ENCODE measurements around the gene RPS6KA2.
A peak's percentile ranks its signal among the peaks of the same experiment; 100 is the strongest.

RPS6KA2 gene

DNA sequence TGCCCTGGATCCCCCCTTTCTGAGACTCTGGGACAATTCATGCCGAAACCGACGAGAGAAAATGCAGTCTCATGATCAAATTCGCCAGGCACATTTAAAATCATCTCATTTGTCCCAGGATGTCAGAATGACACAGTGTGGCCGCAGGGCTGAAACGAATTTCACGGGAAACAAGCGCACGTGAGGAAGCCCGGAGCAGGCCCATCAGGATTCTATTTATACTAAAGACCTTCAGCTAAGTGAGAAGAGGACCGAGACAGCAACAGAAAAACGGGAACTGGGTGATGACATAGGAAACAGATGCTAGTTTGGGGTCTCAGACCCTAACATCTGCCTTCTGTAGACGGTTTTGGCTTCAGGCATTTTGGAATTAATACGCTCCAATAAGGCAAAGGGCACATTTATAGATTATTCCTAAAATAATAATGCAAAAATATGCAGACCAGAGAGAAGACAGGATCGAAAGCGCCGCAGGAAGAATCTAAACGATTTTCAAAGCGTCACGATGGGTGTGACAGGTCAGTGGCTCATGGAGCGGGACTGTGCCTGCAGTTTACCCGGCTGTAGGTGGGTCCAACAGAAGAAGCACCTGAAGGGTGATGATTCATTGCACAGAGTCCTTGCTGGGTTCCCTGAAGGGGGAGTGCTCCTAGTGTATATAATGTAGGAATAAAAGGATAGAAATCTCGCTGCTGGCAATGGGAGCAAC lies 163.5 kb downstream of the RPS6KA2 start:
- no peak overlapping the region for H3K27ac ChIP-seq (ENCODE audit: low read depth, low read length)

DNA sequence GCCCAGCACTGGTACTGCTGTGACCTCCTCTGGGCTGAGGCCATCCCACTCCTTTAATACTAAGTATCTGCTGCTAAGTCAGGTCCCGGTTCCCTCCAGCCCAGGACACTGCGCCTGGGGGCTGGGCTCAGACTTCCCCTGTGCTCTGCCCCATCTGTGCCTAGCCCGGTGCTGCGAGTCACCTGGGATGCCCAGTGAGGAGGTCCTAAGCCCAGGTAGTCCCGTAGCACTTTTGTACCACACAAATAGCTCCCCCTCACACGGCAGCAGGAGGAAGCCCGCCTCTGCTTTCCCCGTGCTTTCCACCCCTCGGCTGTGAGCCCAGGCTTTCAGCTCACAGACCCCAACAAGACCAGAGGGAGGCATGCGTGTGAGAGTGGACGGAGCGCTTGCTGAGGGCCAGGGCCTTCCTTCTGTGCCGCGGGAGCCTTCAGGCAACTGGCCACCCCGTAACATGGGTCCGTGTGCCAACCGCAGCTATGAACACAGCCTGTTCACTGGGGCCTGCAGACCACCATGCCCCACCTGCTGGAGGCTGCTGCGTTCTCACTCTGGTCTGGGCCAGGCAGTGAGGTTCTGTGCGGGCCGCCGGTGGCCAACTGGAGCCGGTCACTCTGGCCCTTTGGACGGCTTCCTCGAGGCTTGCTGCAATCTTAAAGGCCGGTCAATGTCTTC lies 164.5 kb downstream of the RPS6KA2 start:
- Histone ChIP-seq H3K36me3 (ENCODE audit: control insufficient read depth in 5 of 5, insufficient read depth in 5 of 5, low read length in 5 of 5) (peaks cover 0 to 46% (median 24%) of the 10 kb centered on the region in 5 donors), H3K27ac (ENCODE audit: low read depth, low read length) (no peak overlapping the region), H3K4me1 (ENCODE audit: control insufficient read depth in 5 of 5, insufficient read depth in 5 of 5, low read length in 5 of 5) (peaks cover 0 to 31% (median 7%) of the 10 kb centered on the region in 5 donors), H3K27me3 (ENCODE audit: control insufficient read depth in 5 of 5, insufficient read depth in 4 of 5, low read length in 5 of 5) (no peaks in the 10 kb centered on the region), H3K4me3 (ENCODE audit: low read depth in 1 of 5, low read length in 5 of 5) (no peak overlapping the region), H3K9ac (ENCODE audit: low read length in 5 of 5) (no peak overlapping the region), H3K9me3 (ENCODE audit: control insufficient read depth in 5 of 5, low read length in 5 of 5) (no peaks in the 10 kb centered on the region)

More for the DNA sequence above, 163.5 kb downstream of the RPS6KA2 start:
- peaks cover 0 to 31% (median 7%) of the 10 kb centered on the region in 5 donors for H3K4me1 ChIP-seq (ENCODE audit: control insufficient read depth in 5 of 5, insufficient read depth in 5 of 5, low read length in 5 of 5)
- peaks cover 0 to 51% (median 29%) of the 10 kb centered on the region in 5 donors for H3K36me3 ChIP-seq (ENCODE audit: control insufficient read depth in 5 of 5, insufficient read depth in 5 of 5, low read length in 5 of 5)
- no peak overlapping the region for H3K9ac ChIP-seq (ENCODE audit: low read length in 5 of 5)
- no peak overlapping the region for H3K4me3 ChIP-seq (ENCODE audit: low read depth in 1 of 5, low read length in 5 of 5)
- no peaks in the 10 kb centered on the region for H3K27me3 ChIP-seq (ENCODE audit: control insufficient read depth in 5 of 5, insufficient read depth in 4 of 5, low read length in 5 of 5)
- no peaks in the 10 kb centered on the region for H3K9me3 ChIP-seq (ENCODE audit: control insufficient read depth in 5 of 5, low read length in 5 of 5)

DNA sequence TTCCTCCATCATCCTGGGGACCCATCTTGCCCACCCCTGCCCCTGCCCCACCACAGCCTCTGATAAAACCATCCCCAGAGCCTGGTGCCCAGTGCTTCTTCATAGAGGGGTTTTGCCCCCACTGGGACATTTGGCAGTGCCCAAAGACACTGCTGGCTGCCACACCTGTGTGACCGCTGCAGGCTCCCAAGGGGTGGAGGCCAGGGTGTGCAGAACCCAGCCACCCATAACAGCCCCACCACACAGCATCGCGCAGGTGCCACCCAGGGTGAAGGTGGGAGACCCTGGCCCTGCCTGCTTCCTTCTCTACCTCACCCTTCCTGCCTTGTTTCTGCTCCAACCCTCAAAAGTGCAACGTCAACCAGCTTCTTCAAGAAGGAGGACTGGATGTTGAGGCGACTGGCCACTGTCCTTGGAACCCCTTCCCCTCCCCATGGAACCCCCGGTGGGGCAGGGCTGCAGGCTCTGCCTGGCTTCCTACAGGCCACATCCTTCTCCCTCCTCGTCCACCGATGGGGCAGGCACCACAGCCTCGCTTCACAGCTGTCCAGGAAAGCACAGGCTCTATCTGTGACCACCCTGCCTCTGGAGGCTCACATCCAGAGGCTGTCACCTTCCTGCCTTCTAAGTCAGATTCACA lies 165.1 kb downstream of the RPS6KA2 start:
- no peak overlapping the region for H3K27ac ChIP-seq (ENCODE audit: low read depth, low read length)
- peaks cover 0 to 43% (median 21%) of the 10 kb centered on the region in 5 donors for H3K36me3 ChIP-seq (ENCODE audit: control insufficient read depth in 5 of 5, insufficient read depth in 5 of 5, low read length in 5 of 5)
- peaks cover 0 to 38% (median 7%) of the 10 kb centered on the region in 5 donors for H3K4me1 ChIP-seq (ENCODE audit: control insufficient read depth in 5 of 5, insufficient read depth in 5 of 5, low read length in 5 of 5)
- H3K4me3 ChIP-seq (ENCODE audit: low read depth in 1 of 5, low read length in 5 of 5), result no peak overlapping the region
- no peaks in the 10 kb centered on the region for H3K9me3 ChIP-seq (ENCODE audit: control insufficient read depth in 5 of 5, low read length in 5 of 5)
- H3K27me3 ChIP-seq (ENCODE audit: control insufficient read depth in 5 of 5, insufficient read depth in 4 of 5, low read length in 5 of 5), result no peaks in the 10 kb centered on the region
- H3K9ac ChIP-seq (ENCODE audit: low read length in 5 of 5), result no peak overlapping the region

DNA sequence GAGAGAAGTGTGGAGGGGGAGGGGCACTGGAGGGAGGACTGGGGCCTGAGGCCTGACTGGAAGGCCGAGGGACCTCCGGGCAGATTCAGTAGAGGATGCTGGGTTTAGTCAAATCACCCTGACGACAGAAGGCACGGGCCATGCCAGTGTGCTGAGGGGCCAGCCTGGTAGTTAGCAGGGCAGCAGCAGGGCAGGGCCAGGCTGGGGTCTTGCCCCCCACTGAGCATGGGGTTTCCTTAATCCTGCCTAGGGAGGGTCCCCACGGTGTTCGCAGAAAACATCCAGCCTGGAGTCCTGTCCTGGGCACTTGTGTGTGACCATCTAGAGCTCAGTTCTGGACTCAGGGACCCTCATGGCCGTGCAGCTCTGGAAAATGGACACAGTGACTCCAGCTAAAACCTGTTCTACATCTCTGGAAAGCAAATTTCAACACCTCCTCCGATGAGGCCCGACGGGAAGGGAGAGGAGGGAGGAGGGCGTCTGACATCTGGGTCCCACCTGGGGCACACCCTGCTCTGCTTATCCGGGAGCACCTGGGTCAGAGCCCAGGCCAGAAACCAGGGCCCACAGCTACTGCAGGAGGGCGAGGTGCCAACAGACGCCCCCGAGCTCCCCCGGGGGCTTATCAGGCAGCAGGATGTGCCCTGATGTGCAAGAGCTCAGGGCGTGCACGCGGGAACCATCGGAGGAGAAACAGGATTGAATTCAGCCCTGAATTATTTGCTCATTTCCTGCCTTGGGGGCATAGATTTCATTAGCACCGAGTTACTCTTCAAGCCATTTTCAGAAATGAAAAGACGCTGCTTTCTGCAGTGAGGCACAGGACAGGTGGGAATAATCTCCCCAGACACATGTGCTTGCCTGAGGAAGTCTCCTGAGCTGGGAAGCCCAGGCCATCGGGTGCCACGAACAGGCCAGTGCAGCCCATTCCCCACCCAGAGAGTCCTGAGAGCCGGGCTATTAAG lies 166.3 kb downstream of the RPS6KA2 start:
- Histone ChIP-seq H3K9ac (ENCODE audit: low read length in 5 of 5) (no peak overlapping the region), H3K27ac (ENCODE audit: low read depth, low read length) (no peak overlapping the region)

DNA sequence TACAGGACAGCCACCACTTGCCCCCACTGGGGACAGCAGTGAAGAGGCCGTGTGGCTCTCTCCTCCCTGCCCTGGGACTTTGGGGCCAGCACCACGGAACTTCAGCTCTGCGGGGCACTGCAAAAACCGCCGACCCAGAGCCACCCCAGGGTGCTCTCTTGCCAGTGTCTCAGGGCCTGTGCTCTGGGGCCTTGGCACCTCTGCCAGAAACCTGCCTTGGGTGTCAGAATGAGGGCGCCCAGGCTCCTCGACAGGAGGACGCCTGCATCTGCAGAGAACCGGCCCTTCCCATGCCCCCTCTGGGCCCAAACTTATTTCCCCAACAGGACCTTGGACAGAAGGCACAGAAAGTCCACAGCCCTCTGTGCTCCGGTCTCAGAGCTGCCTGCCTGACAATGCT lies 167.1 kb downstream of the RPS6KA2 start:
- Histone ChIP-seq H3K27me3 (ENCODE audit: control insufficient read depth in 5 of 5, insufficient read depth in 4 of 5, low read length in 5 of 5) (peaks cover 0 to 2% (median 0%) of the 10 kb centered on the region in 5 donors), H3K27ac (ENCODE audit: low read depth, low read length) (no peak overlapping the region), H3K4me1 (ENCODE audit: control insufficient read depth in 5 of 5, insufficient read depth in 5 of 5, low read length in 5 of 5) (peaks cover 0 to 47% (median 4%) of the 10 kb centered on the region in 5 donors), H3K9me3 (ENCODE audit: control insufficient read depth in 5 of 5, low read length in 5 of 5) (no peaks in the 10 kb centered on the region), H3K9ac (ENCODE audit: low read length in 5 of 5) (no peak overlapping the region), H3K4me3 (ENCODE audit: low read depth in 1 of 5, low read length in 5 of 5) (no peak overlapping the region), H3K36me3 (ENCODE audit: control insufficient read depth in 5 of 5, insufficient read depth in 5 of 5, low read length in 5 of 5) (peaks cover 0 to 28% (median 18%) of the 10 kb centered on the region in 5 donors)

More for the DNA sequence above, 166.3 kb downstream of the RPS6KA2 start:
- Histone ChIP-seq H3K36me3 (ENCODE audit: control insufficient read depth in 5 of 5, insufficient read depth in 5 of 5, low read length in 5 of 5) (peaks cover 0 to 37% (median 21%) of the 10 kb centered on the region in 5 donors), H3K4me1 (ENCODE audit: control insufficient read depth in 5 of 5, insufficient read depth in 5 of 5, low read length in 5 of 5) (peaks cover 0 to 44% (median 4%) of the 10 kb centered on the region in 5 donors), H3K4me3 (ENCODE audit: low read depth in 1 of 5, low read length in 5 of 5) (no peak overlapping the region), H3K9me3 (ENCODE audit: control insufficient read depth in 5 of 5, low read length in 5 of 5) (no peaks in the 10 kb centered on the region), H3K27me3 (ENCODE audit: control insufficient read depth in 5 of 5, insufficient read depth in 4 of 5, low read length in 5 of 5) (no peaks in the 10 kb centered on the region)

DNA sequence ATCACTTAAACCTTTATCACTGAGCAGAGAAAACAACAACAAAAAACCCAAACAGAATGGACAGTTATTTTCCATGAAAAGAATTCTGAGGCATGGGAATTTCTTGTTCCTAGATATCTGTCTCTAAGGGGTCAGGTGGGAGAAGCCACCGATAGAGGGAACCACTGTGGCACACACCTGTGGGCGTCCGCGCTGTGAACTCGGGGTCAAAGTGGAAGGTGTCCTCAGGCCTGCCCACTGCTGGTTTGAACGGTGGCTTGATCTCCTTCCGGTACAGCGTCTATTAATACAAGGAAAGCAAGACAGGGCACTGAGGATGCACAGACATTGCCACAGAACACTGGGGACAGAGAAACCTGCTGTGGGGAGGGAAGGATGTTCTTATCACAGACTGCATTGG lies 167.8 kb downstream of the RPS6KA2 start:
- H3K36me3 ChIP-seq (ENCODE audit: control insufficient read depth in 5 of 5, insufficient read depth in 5 of 5, low read length in 5 of 5), result peaks cover 0 to 23% (median 14%) of the 10 kb centered on the region in 5 donors
- no peak overlapping the region for H3K9ac ChIP-seq (ENCODE audit: low read length in 5 of 5)
- no peak overlapping the region for H3K4me3 ChIP-seq (ENCODE audit: low read depth in 1 of 5, low read length in 5 of 5)
- no peaks in the 10 kb centered on the region for H3K9me3 ChIP-seq (ENCODE audit: control insufficient read depth in 5 of 5, low read length in 5 of 5)
- no peak overlapping the region for H3K27ac ChIP-seq (ENCODE audit: low read depth, low read length)
- peaks cover 0 to 2% (median 0%) of the 10 kb centered on the region in 5 donors for H3K27me3 ChIP-seq (ENCODE audit: control insufficient read depth in 5 of 5, insufficient read depth in 4 of 5, low read length in 5 of 5)
- H3K4me1 ChIP-seq (ENCODE audit: control insufficient read depth in 5 of 5, insufficient read depth in 5 of 5, low read length in 5 of 5), result peaks cover 0 to 47% (median 4%) of the 10 kb centered on the region in 5 donors

DNA sequence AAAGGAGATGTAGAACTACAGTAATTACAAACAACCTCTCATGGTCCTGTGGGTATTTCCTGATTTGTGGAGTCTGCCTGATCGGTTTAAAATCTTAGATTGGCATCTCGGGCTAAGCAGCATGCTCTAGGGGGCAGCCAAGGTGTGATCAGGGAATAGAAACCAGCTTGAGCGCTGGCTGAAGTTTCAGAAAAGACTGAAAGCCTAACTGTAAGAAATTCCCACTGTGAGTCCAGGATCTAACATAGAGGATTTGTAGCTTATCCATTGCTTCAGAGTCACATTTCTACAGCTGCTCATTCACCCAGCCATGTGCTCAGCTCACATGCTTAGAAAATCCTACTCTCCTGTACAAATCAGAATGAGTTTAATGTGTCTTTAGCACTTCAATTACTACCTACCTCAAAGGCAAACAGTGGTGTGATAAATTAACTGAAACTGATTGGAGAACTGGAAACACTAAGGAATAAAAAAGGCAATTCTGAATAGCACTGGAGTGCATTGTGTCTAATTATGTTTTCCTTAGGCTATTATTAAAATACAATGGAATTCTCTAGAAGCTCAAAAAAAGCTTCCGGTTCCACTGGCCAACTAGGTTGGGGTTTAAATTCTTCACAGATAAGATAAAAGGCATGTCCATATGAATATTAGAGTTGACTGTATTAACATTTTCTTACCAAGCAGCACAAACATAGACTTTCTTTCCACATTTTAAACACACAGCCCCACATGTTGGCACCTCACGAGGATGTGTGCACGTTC lies 170.5 kb downstream of the RPS6KA2 start:
- H3K4me1 ChIP-seq (ENCODE audit: control insufficient read depth in 5 of 5, insufficient read depth in 5 of 5, low read length in 5 of 5), result peaks cover 0 to 32% (median 4%) of the 10 kb centered on the region in 5 donors
- no peak overlapping the region for H3K4me3 ChIP-seq (ENCODE audit: low read depth in 1 of 5, low read length in 5 of 5)
- H3K9ac ChIP-seq (ENCODE audit: low read length in 5 of 5), result no peak overlapping the region
- peak overlapping the region; percentile 81 for H3K27ac ChIP-seq (ENCODE audit: low read depth, low read length)
- H3K9me3 ChIP-seq (ENCODE audit: control insufficient read depth in 5 of 5, low read length in 5 of 5), result peaks cover 0 to 5% (median 0%) of the 10 kb centered on the region in 5 donors
- peaks cover 0 to 7% (median 3%) of the 10 kb centered on the region in 5 donors for H3K36me3 ChIP-seq (ENCODE audit: control insufficient read depth in 5 of 5, insufficient read depth in 5 of 5, low read length in 5 of 5)
- peaks cover 0 to 2% (median 0%) of the 10 kb centered on the region in 5 donors for H3K27me3 ChIP-seq (ENCODE audit: control insufficient read depth in 5 of 5, insufficient read depth in 4 of 5, low read length in 5 of 5)

DNA sequence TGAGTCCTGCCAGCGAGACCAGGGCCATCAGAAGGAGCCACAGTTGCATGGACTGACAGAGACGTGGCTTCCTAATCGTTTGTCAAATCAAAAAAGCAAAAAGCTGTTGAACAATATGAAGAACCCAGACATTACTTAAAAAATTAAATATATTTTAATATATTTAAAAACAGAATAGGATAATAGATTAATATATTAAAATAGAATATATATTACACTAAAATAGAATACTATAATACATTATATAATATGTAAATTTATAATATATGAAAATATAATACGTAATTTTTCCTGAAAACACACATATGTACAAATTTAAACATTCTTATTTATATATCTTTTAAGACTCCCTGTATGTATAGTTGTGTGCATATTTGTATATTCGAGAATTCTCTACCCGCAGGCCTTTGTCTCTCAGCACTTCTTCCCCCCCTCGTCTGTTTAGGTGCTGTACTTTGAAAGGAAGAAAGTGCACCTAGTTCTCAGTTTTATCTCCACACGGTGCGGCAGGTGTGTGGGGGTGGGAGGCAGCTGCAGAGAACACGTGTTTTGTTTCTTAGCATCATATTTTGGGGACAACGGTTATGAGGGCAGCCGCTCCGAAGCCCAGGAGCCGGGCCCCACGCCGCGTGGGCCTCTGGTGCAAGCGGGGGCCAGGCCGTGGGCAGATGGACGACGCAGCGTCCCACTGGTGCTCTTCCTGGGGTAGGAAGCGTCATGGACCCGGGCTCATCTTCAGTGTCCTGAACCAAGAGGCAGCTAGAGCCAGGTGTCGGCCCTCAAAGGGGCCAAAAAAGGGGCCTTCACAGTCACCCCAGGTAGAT lies 172.1 kb downstream of the RPS6KA2 start:
- H3K4me1 ChIP-seq (ENCODE audit: control insufficient read depth in 5 of 5, insufficient read depth in 5 of 5, low read length in 5 of 5), result peaks cover 0 to 21% (median 4%) of the 10 kb centered on the region in 5 donors
- peaks cover 0 to 5% (median 0%) of the 10 kb centered on the region in 5 donors for H3K9me3 ChIP-seq (ENCODE audit: control insufficient read depth in 5 of 5, low read length in 5 of 5)
- H3K27me3 ChIP-seq (ENCODE audit: control insufficient read depth in 5 of 5, insufficient read depth in 4 of 5, low read length in 5 of 5), result peaks cover 0 to 3% (median 0%) of the 10 kb centered on the region in 5 donors
- H3K9ac ChIP-seq (ENCODE audit: low read length in 5 of 5), result no peak overlapping the region
- no peak overlapping the region for H3K27ac ChIP-seq (ENCODE audit: low read depth, low read length)
- no peak overlapping the region for H3K4me3 ChIP-seq (ENCODE audit: low read depth in 1 of 5, low read length in 5 of 5)
- peaks cover 2 to 10% (median 7%) of the 10 kb centered on the region in 5 donors for H3K36me3 ChIP-seq (ENCODE audit: control insufficient read depth in 5 of 5, insufficient read depth in 5 of 5, low read length in 5 of 5)
